ENCODE data around the gene CCDC9B. TPM values are rescaled to one million over a fixed set of nuclear protein-coding genes. Genes with fewer than 3 reads are reported as not detected.

CCDC9B gene
- polyA plus RNA-seq, 1 of the 3 experiments (the other 2 are of a cell fraction) = 13.7 TPM

GRCh38 chr15:40293905-40294895 lies 46.5 kb downstream of the CCDC9B start:
- TF ChIP-seq GATA2 (CRISPR knock-in tag; IDR thresholded peaks at IDR 0.05) (no peak), EZH2phosphoT487 (IDR thresholded peaks at IDR 0.05; ENCODE audit: borderline replicate concordance, low read depth) (no peak), SMC3 (IDR thresholded peaks at IDR 0.05; ENCODE audit: low read depth, low read length) (no peak), CTCF (IDR thresholded peaks at IDR 0.05) (no peak), GABPA (IDR thresholded peaks at IDR 0.05; ENCODE audit: low read depth) (no peak), FOSL2 (IDR thresholded peaks at IDR 0.05; ENCODE audit: borderline replicate concordance, low read depth) (no peak), POLR2AphosphoS5 (IDR thresholded peaks at IDR 0.05; ENCODE audit: low read depth, low read length) (no peak), RAD21 (IDR thresholded peaks at IDR 0.05; ENCODE audit: low read length) (no peak), REST (IDR thresholded peaks at IDR 0.05; ENCODE audit: low read depth, low read length) (no peak), FOXJ3 (CRISPR knock-in tag; IDR thresholded peaks at IDR 0.05) (no peak), PBX3 (IDR thresholded peaks at IDR 0.05) (no peak), YY1 (IDR thresholded peaks at IDR 0.05; ENCODE audit: low read depth) (no peak), MXI1 (IDR thresholded peaks at IDR 0.05; ENCODE audit: low read depth, low read length) (no peak), MEF2A (IDR thresholded peaks at IDR 0.05; ENCODE audit: borderline replicate concordance, low read depth) (no peak), TAF1 (IDR thresholded peaks at IDR 0.05; ENCODE audit: borderline replicate concordance, low read depth, low read length) (no peak)
- ChIA-PET POLR2A (no interaction called here), CTCF (interaction anchor here (4.8 to 66.3 kb wide), 4 partner anchors 8 to 47 kb away, joined by 29 to 2194 read pairs (median 514); partner anchors contain the start of genes CCDC9B, DISP2, INAFM2 and PHGR1)
- Histone ChIP-seq H3K9me2 (no peaks in the 10 kb centered on the region), H3K4me1 (ENCODE audit: control insufficient read depth in 1 of 2, insufficient read depth in 2 of 2, low read depth in 1 of 2, low read length in 1 of 2) (peaks cover 0 to 23% of the 10 kb centered on the region in 2 experiments; a peak in 1 of 4 replicates), H4K20me1 (ENCODE audit: insufficient read depth) (no peaks in the 10 kb centered on the region), H3K4me2 (no peak overlapping the region), H3F3A (replicated peaks; ENCODE audit: insufficient read depth) (no peaks in the 10 kb centered on the region), H3K36me3 (replicated peaks in 1 of 2; ENCODE audit: control insufficient read depth in 1 of 2, insufficient read depth in 2 of 2, low read length in 1 of 2) (no peaks in the 10 kb centered on the region), H3K4me3 (ENCODE audit: low read depth in 2 of 2, low read length in 1 of 2) (no peak overlapping the region), H3K79me2 (ENCODE audit: insufficient read depth) (no peaks in the 10 kb centered on the region), H3K9me3 (no peaks in the 10 kb centered on the region), H3K27me3 (ENCODE audit: insufficient read depth) (peaks cover 5% of the 10 kb centered on the region; the same call in 1 of the 2 replicates), H2AFZ (ENCODE audit: low read depth) (no peak overlapping the region), H3K27ac (ENCODE audit: low read depth in 2 of 2, low read length in 1 of 2) (no peak overlapping the region), H3K9ac (no peak overlapping the region)
- WGBS (ENCODE audit: low lambda C conversion rate) = 75% methylated on average over 10 of the region's 20 CpGs
- no peak for DNase-seq

Data from SK-N-SH (cell line).